ENCODE measurements around the gene LMOD1.

The LMOD1 gene

DNA sequence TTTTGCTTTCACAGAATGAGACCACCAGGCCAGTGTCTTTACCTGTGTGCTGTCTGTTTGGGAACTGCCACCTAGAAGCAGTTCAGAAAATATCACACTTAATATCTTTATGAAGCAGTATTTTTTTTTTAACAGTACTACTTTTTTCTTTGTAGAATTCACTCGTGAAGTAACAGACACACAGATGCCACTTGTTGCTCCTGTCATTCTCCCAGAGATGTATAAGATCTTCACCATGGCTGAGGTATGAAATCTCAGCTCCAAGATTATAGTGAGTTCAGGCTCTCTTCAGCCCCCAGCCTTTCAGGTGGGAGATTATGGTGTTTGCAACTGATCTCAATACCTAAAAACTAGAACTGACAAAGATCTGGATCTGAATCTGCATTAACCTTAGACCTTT is 94.4 kb downstream of the LMOD1 start:
- FAIRE-seq = no peak

DNA sequence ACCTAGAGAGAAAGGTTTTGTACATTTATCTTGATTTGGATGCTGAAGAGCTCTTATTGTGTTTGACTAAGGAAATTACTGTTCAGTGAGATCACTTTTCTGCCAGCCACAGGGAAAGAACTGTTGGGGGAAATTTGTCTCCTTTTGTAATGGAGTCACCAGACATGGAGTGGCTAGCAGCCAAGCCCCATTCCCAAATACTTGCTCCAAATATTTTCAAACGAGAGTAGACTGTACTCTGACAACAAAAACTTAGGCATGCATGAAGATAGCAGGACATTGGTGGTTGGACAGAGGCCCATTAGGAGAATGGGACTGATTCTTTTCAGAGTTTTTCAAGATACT is 96.3 kb downstream of the LMOD1 start:
- FAIRE-seq = no peak

DNA sequence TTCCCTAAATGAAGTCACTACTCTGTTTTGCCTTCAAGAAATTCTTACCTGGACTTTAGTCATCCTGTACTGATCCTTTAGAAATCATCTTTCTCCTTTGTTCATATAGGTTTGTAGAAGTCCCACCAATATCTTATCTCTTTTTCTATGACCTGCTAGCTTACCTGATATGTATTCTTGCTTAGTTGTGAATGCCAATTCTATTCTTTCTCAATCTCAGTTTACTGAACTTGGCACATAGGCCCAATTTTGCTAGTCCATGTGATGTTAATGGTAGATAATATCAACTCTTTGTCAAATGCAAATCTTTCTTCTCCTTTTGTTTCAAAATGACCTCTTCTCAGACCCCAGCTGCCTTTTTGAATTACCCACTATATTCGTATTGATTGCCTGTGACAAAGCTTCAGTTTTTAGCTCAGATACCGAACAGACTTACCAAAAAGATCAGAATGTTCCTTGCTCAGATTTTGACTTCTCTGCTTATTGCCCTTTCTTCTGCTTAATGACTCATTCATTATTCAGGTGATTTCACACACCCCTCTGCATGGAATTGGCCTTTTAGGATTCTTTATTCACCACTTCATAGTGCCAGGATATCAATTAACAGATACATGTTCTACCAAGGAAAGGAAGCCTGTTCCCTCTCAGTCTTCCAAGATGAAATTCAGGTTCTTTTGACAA is 96.8 kb downstream of the LMOD1 start:
- FAIRE-seq = no peak

DNA sequence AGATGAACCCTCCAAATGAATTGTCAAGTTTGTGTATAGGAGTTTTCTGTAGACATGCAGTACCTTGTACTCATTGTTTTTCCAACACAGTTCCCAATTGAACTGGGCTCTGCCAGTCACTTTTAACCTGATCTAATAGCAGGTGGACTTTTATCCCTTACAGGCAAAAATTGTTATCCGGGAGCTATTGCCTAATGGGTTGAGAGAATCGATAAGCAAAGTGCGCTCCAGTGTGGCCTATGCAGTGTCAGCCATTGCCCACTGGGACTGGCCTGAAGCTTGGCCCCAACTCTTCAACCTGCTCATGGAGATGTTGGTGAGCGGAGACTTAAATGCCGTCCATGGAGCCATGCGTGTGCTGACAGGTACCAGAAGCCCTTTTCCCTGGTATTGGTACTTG is 98.1 kb downstream of the LMOD1 start:
- no peak for FAIRE-seq

DNA sequence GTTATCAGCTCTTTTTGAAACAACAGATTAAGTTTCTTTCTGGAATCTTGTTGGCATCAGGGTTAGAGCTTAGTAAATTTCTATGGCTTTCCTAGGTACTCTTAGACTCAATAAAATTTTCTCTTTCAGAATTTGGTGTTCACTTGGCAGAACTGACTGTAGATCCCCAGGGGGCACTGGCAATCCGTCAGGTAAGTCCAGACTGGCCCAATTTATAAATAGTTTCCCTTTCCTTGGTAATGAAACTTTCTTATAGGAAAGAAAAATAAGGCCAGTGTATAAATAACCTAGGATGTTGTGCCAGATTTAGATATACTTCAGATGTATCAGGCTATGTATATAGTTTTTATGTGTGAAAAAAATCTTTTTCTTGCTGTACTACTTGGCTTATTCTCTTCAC is 99.2 kb downstream of the LMOD1 start:
- no peak for FAIRE-seq
